Neural progenitor cell (in vitro differentiated cells): ENCODE measurements around the gene SEBOX.

Experiments
- EZH2 ChIP-seq: fragments of 200-600 bp; sonication (generic); IDR thresholded peaks from 2 replicates; pipeline ENCODE4 v1.6.1; 2017; ENCODE audit warnings: antibody characterized with exemption, mild to moderate bottlenecking, moderate library complexity
- TF ChIP-seq, protein P1 (sequence below): fragments of 200-600 bp; sonication (generic); IDR thresholded peaks from 2 replicates; pipeline ENCODE4 v1.5.1; 2017; ENCODE audit warnings: antibody characterized with exemption, mild to moderate bottlenecking

DNA sequence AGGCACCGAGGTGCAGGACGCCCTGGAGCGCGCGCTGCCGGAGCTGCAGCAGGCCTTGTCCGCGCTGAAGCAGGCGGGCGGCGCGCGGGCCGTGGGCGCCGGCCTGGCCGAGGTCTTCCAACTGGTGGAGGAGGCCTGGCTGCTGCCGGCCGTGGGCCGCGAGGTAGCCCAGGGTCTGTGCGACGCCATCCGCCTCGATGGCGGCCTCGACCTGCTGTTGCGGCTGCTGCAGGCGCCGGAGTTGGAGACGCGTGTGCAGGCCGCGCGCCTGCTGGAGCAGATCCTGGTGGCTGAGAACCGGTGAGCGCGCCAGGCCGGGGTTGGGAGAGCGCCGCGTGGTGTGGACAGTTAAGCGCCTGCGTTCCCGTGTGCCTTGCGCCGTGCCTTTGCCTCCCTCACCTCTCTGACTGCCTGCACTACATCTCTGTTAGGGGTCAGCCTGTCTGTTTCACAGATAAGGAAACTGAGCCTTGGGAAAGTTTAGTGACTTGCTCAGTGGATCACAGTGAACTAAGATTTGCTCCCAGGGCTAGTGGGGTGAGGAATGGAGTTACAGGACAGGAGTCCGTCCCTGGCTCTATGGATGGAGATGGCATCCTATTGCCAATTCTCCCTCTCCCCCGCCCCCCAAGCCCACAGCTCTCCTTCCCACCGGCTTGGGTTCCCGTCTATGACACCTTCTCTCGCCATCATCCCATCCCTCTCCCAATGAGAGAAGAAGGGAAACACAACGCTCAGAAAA is 7.4 kb upstream of the SEBOX start:
- TF ChIP-seq, protein P1, sequence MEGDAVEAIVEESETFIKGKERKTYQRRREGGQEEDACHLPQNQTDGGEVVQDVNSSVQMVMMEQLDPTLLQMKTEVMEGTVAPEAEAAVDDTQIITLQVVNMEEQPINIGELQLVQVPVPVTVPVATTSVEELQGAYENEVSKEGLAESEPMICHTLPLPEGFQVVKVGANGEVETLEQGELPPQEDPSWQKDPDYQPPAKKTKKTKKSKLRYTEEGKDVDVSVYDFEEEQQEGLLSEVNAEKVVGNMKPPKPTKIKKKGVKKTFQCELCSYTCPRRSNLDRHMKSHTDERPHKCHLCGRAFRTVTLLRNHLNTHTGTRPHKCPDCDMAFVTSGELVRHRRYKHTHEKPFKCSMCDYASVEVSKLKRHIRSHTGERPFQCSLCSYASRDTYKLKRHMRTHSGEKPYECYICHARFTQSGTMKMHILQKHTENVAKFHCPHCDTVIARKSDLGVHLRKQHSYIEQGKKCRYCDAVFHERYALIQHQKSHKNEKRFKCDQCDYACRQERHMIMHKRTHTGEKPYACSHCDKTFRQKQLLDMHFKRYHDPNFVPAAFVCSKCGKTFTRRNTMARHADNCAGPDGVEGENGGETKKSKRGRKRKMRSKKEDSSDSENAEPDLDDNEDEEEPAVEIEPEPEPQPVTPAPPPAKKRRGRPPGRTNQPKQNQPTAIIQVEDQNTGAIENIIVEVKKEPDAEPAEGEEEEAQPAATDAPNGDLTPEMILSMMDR: no peak
- peak; percentile 65 for TF ChIP-seq EZH2
